ENCODE data around the gene SRP72.
A peak's percentile ranks its signal among the peaks of the same experiment; 100 is the strongest.
"Not testable (repeated sequence)": the region's sequence is repeated elsewhere in the genome, so short reads cannot be mapped to it uniquely, and the experiment has no call there.

Gene SRP72

DNA sequence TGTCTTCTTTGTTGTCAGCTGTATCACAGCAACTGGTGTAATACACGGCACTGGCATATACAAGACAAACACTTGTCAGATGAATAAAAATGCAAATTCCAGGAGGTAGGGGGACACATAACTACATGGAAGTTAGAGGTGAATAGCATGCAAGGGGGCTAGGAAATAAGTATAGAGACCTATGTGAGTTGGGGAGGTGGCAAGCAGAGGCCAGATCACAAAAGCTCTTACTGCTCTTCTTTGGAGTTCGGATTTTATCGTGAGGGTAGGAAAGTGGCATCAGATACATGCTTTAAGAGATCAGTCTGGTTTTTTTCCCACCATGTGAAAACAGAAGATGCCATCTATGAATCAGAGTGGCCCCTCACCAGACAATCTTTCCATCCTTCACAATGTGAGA is 2.8 kb upstream of the SRP72 start:
- DNase-seq (ENCODE audit: extremely low read depth in 1 of 2, low read depth in 1 of 2): no peak

DNA sequence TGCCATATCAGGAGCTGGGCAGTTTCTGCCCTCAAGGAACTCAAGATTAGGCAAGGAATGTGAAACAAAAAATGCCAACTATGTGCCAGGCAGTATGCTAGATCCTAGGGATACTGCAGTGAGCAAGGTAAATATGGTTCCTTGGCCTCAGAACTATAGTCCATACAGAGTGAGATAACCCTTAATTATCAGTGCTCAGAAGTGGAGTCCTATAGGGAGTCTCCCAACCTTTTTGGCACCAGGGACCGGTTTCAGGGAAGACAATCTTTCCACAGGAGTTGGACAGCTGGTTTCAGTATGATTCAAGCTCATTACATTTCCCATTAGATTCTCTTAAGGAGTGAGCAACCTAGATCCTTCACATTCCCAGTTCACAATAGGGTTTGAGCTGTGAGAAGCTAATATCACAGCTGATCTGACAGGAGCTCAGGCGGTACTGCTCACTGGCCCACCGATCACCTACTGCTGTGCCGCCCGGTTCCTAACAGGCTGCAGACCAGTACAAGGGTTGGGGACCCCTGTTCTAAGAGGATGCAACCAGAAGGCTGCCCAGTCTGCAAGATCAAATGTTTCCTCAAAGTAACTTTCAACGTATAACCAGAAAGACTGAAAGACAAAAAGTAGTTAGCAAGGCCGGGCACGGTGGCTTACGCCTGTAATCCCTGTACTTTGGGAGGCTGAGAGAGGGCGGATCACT is 1.7 kb upstream of the SRP72 start:
- DNase-seq (ENCODE audit: extremely low read depth in 1 of 2, low read depth in 1 of 2): no peak

DNA sequence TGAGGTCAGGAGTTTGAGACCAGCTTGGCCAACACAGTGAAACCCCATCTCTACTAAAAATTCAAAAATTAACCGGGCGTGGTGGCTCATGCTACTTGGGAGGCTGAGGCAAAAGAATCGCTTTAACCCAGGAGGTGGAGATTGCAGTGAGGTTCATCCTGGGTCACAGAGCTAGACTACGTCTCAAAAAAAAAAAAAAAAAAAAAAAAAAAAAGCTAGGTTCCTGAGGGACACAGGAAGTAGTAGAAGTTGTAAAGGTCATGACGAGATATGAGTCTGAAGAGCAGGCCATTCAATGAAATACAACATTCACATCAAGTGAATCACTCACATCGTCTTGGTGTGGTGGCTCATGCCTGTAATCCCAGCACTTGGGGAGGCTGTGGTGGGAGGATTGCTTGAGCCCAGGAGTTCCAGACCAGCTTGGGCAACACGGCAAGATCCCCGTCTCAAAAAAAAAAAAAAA is 1.1 kb upstream of the SRP72 start:
- not testable (repeated sequence) for DNase-seq (ENCODE audit: extremely low read depth in 1 of 2, low read depth in 1 of 2)

DNA sequence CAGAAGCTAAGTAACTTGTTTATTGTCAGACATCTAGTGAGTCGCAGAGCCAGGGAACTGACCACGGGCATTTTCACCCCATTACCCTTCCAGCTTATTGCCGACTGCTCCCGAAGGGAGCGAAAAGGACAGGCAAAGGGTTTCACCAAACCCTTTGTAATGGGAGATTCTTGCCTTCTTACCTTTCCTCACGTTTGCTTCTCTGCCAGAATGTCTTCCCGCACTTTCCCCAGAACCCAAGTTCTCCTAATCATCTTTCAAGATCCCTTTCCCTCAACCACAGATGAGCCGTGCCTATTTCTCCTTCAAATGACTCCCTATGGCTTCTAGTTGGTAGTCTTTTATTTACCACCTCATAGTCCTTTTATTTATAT is 520 bp upstream of the SRP72 start:
- no peak for DNase-seq (ENCODE audit: extremely low read depth in 1 of 2, low read depth in 1 of 2)

DNA sequence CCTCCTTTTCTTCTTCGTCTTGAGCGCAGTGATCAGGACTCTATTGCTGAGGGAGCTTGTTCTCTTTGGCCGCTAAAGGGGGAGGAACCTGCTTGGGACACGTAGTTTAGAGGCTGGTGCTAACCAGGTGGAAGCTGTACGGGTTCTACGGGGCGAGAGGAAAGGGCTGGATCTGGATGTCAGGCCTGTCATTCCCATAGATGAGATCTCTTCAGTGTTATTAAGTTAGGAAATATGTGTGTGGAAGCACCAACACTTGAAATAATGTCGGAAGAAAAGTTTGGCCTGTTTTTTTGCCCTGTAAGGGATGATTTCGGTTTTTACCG is 643 bp downstream of the SRP72 start:
- DNase-seq (ENCODE audit: extremely low read depth in 1 of 2, low read depth in 1 of 2): no peak

DNA sequence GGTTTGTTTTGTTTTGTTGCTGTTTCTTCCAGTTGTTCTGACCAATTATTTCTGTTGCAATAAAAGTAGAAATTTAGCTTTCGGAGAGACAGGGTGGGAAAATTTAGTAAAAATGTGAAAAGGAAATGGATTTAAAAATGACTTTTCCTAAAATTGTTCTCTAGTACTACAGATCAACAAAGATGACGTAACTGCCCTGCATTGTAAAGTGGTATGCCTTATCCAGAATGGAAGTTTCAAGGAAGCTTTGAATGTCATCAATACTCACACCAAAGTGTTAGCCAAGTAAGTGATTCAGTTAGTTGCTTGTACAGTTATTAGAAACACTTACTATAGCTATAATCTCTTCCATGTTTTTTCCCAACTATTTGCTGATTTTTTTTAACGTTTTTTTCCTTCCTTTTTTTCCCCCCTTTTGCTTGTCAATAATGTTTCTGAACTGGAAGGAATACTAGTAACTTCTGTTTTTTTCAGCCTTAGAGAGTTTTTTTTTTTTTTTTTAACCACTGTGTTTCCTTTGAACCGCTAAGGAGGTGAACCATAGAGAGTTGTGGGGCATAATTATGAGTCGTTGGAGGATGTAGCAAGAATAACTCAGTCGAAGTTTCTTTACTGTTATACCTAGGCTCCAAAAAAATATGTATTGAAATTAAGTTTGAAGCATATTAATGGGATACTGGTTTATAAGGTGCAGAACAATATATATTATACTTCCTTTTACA is 2.2 kb downstream of the SRP72 start:
- no peak for DNase-seq (ENCODE audit: extremely low read depth in 1 of 2, low read depth in 1 of 2)

DNA sequence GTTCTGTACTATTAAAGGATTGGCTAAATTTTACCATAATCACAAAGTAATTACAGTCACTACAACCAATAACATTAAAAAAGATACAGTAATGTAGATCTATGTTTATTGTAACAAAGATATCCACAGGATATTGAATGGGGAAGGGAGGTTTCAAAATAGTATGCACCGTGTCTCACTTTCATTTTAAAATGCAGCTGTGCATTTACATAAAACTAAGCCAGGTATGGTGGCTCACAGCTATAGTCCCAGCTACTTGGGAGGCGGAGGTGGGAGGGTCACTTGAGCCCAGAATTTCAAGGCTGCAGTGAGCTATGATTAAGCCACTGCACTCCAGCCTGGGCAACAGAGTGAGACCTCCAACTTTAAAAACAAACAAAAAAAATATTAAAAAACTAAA is 8.5 kb downstream of the SRP72 start:
- DNase-seq (ENCODE audit: extremely low read depth in 1 of 2, low read depth in 1 of 2): no peak

DNA sequence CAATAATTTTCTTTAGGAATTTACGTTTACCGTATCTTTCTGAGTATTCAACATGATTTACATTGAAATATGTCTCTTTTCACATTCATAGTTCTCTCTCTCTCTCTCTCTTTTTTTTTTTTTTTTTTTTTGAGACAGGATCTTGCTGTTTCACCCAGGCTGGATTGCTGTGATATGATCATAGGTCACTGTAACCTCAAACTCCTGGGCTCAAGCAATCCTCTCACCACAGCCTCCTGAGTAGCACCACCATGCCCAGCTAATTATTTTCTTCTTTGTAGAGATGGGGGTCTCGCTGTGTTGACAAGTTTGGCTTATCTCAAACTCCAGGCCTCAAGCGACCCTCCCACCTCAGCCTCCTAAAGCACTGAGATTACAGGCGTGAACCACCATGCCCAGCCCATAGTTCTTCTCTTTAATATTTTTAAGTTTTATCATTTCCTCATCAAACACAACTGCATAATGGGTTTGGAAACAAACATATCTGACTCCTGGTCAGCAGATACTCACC is 9.8 kb downstream of the SRP72 start:
- no peak for DNase-seq (ENCODE audit: extremely low read depth in 1 of 2, low read depth in 1 of 2)

DNA sequence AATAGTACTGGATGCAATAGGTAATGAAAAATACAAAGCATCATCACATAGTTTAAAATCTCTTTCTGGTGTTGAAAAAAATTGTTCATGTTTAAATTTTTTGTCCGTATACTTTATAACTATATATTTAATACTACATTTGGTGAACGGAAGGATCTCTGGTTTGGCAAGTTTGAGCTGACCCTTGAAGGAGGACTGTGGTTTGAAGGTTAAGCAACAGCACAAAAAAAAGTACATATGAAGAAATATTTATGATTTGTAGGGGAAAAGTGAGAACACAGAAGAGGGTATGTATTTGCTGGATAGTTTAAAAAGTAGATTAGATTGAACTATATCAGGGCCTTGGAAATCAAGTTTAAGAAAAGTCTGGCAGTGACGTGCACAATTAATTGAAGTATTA is 13.3 kb downstream of the SRP72 start:
- no peak for DNase-seq (ENCODE audit: extremely low read depth in 1 of 2, low read depth in 1 of 2)

DNA sequence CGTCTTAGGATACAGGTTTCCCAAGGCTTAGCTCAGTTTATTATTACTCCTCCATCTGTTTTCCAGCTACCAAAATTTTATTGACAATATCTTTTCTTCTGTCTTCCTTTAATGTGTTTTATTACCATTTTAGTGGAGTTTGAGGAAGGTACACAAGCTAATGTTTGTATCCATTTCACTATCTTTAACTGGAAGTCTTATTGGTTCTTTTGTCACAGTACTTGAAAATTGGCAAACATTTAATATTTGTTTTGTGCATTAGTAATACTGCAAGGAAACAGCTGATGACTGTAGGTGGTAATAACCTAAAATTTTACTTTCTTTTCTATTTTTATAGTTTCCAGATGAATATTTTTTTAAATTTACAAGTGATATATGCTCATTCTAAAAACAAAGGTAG is 28.8 kb downstream of the SRP72 start:
- no peak for DNase-seq (ENCODE audit: extremely low read depth in 1 of 2, low read depth in 1 of 2)

DNA sequence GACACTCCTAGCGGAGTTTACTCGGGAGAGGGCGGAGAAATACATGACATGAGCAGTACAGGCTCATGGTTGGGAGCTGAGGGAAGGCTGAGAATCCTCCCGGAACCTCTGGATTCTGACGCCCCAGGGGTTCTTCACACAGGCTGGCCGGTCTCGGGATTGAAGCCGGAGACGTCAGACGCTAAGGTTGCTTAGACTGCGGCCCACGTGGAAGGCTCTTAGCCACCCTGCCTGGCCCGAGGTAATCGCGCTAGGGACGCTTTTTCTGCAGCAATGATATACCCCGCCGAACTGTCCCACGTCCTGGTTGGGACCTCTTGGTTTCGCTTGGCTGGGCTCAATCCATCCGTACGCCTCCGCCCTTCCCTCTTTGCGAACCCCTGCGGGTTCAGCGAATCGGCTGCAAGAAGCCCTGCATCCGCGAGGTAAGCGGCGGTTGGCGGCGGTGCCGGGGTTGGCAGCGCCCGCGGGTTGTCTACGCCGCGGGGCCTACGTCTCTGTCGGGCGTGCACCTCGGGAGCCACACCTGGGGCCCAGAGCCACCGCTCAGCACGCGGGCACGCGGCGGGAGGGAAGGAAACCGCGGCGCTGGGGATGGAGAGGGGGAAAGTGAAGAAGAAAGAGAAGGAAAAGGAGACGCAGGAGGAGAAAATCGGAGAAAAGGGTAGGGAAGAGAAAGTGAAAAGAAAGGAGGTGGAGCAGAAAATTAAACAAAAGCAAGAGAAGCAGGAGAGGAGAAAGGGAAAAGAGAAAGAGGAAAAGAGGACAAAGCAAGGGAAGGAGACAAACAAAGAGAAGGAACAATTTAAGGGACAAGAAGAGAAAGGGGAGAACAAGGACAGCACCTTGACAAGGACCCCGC is 38.1 kb downstream of the SRP72 start, which contains the start of gene ARL9:
TSS of gene ARL9 (plus strand) at position 523 of the 862 bp plus-strand sequence. CDS start at position 595, 72 bp downstream.
- peak; percentile 29 to 41 for DNase-seq (ENCODE audit: extremely low read depth in 1 of 2, low read depth in 1 of 2)

DNA sequence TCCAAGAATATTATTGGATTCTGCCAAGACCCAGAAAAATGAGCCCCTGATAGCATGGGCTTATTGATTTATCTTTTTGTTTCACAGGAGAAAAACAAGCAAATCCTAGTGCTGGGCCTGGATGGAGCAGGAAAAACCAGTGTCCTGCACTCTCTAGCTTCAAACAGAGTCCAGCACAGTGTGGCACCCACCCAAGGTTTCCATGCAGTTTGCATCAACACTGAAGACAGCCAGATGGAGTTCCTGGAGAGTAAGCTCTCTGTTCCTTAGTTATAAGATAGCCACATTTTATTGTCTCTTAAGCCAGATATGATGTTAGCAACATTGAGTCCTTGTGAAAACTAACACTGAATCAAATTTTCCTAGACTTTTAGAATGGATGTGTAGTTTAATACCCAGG is 43.7 kb downstream of the SRP72 start:
- DNase-seq (ENCODE audit: extremely low read depth in 1 of 2, low read depth in 1 of 2): no peak

DNA sequence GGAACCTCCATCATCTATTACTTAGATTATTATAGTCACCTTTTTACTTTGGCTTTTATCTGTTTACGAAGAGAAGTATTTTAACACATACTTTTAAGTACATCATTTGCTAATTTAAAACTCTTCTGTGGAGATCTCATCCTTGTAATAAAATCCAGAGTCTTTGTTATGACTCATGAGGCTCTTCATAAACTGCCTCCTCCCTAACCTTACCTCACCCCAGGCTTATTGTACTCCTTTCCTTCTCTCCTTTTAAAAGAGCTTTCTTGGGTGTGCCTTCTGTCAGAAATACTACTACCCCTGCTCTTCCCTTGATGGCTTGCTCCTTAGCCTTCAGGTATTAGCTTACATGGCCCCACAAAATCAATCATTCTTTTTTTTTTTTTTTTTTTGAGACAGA is 44.7 kb downstream of the SRP72 start:
- no peak for DNase-seq (ENCODE audit: extremely low read depth in 1 of 2, low read depth in 1 of 2)

DNA sequence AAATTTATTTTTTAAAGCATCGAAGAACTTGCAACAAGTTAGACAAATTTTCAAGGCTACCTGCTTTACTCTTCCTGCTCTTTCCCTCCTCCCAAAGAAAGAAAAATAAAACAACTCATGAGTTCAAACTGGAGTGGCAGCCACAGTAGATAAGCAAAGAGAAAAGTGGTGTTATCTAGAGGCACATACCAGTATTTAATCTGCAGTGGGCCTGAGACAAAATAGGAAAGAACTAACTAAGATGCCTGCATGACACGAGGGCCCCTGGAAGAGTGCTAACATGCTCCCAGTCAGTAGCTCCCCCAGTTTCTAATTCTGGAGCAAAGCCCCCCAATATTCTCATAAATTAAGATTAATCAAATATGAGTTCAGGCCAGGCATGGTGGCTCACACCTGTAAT is 46.1 kb downstream of the SRP72 start:
- no peak for DNase-seq (ENCODE audit: extremely low read depth in 1 of 2, low read depth in 1 of 2)

DNA sequence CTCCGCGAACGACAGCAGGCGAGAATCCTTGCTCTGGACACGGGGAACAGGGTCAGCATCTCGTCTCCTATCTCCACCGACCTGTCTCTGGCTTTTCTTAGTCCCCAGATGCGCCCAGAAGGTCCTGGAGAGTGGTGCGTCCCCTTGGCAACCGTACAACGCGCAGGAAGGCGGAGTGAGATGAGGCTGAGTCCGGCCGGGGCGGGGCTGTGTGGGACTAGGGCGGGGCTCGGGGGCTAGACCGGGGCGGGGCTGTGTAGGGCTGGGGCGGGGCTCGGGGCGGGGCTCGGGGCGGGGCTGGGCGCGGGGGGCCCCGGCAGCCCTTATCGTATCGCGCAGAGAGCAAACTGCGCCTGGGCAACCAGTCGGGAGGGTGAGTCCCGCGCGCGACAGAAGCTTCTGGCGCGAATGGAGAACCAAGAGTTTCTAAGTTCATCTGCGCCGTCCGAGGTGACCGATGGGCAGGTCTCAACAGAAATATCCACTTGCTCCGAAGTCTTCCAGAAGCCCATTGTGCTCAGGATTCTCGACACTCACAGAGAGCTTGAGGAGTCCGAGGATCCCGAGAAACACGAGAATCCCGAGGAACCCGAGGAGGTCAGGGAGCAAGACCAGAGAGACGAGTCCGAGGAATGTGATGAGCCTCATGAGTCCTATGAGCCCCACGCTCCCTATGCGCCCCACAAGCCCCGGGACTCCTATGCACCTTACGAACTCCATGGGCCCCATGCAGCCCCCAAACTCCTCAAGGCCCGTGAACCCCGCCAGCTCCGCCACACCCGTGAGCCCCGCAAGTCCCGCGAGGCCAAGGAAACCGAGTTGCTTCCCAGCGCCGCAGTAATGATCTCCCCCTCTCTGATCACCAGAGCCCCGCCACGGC is 63.1 kb downstream of the SRP72 start:
- peak; percentile 46 to 65 for DNase-seq (ENCODE audit: extremely low read depth in 1 of 2, low read depth in 1 of 2)

DNA sequence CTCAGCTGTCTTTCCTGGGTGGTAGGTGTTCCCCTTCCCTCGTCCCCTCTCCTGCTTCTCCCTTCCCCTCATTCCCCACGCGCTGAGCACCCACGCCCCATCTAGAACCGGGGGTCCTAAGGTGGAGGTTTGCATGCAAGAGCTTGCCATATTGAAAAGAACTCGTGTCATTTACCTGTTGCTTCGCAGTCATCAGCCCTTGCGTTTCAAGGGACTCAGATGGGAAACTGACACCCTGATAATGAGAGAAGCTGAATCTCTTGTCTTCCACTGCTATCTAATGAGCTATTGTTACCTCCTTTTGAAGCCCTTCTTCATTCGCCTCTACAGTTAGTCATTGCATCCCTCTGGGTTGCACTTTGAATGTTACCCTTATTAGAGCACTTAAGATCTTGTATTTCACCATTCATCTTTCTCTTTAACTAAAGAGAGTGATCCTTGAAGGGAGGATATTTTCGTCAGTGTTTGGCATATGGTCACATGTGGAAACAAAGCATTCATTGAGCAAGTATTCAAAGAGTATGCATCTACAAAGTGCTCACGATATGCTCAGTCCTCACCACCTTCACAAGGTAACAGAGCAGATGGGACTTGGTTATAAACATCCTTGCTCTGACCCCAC is 63.8 kb downstream of the SRP72 start:
- DNase-seq (ENCODE audit: extremely low read depth in 1 of 2, low read depth in 1 of 2): no peak

DNA sequence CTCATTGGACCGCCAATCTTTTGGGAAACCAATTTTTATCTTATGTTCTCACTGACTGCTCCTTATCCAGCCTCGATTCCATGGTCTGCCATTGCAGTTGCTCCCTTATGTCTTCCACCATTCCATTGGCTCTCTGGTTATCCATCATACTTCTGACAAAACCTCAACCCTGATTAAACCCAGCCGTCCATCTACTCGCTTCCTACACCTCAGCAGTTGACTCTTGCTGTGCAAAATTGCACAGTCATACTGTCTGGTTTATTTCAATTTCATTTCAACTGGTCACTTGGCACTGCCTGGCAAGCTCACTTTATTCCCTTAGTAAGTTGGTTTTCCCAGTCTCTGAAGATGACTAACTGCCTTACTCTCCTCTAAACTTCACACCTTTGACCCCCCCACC is 64.4 kb downstream of the SRP72 start:
- no peak for DNase-seq (ENCODE audit: extremely low read depth in 1 of 2, low read depth in 1 of 2)

DNA sequence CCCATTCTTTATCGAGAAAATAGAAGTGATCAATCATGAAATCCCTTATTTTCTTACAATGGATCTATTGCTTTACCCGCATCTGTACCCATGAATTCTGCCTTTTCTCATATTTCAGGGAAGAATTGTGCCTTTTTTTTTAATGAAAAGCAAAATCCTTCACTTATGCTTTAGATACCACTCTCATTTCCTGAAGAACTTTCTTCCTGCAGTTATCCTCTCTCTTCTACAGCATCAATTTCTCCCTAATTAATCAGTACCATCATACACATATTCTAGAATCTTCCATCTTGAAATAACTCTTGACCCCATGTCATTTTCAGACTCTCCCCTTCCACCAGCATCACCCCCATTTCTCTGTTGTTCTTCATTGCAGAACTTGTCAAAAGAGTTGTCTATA is 64.8 kb downstream of the SRP72 start:
- DNase-seq (ENCODE audit: extremely low read depth in 1 of 2, low read depth in 1 of 2): no peak

DNA sequence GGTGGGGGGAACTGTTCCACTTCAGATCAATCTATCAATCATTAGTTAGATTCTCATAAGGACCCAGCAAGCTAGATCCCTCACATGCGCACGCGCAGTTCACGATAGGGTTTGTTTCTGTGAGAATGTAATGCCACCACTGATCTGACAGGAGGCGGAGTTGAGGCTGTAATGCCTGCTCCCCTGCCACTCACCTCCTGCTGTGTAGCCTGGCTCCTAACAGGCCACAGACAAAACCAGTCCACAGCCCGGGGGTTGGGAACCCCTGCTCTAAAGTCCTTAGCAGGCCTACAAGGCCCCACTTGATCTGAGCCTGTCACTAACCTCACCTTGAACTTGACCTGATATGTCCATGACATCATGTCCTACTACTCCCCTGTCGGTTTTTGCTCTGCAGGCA is 68.5 kb downstream of the SRP72 start:
- DNase-seq (ENCODE audit: extremely low read depth in 1 of 2, low read depth in 1 of 2): no peak

DNA sequence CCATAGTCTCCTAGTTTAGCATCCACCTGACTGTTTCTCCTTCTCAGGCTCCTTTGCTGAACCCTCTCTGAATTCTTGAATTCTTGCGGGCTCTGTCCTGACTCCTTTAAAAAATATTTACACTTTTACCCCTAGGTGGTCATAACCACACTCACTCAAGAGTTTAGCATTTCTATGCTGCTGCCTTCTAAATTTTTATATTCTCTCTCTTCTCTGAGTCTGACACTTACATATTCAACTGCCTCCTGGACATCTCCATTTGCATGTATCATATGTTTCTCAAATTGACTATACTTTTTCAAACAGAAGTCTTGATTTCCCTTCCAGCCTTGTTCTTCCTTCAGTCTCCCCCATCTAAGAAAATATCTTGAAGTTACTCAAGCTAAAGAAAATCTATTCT is 69.7 kb downstream of the SRP72 start:
- no peak for DNase-seq (ENCODE audit: extremely low read depth in 1 of 2, low read depth in 1 of 2)
